ENCODE data around the gene CSF3R. TPM values are rescaled to one million over a fixed set of nuclear protein-coding genes. Genes with fewer than 3 reads are reported as not detected.

The CSF3R gene
- total and polyA plus RNA-seq, 2 of the 4 experiments (the other 2 are of a cell fraction) = not detected

GRCh38 chr1:36471830-36472641, 10.7 kb downstream of the CSF3R start:
- H3K14ac ChIP-seq (replicated peaks; ENCODE audit: low read depth, low read length) = no peak overlapping the region
- H3K27ac ChIP-seq (ENCODE audit: insufficient read depth, low read length) = no peak overlapping the region
- no peaks in the 10 kb centered on the region for H4K20me1 ChIP-seq (ENCODE audit: insufficient read depth, low read length)
- in situ Hi-C loops (cut with MboI; ENCODE audit: low sequenced_read_pairs) (loop anchor here (25.0 kb wide), 1 partner anchor 1540 kb away; the partner anchor contains the start of genes FHL3 and UTP11), dilution Hi-C loops (cut with HindIII; ENCODE audit: low sequenced_read_pairs, unreplicated experiment) (no loop called here), intact Hi-C loops (cut with micrococcal nuclease) (no loop called here)
- no peak overlapping the region for H2BK5ac ChIP-seq (ENCODE audit: low read depth, low read length, poor library complexity, severe bottlenecking)
- peak overlapping the region; percentile 22 for H2AK9ac ChIP-seq (replicated peaks; ENCODE audit: low read depth, low read length, poor library complexity)
- no peak overlapping the region for H3K56ac ChIP-seq (ENCODE audit: extremely low read depth, insufficient read depth, low read length)
- no peak overlapping the region for H3K9ac ChIP-seq (ENCODE audit: low read depth, low read length)
- no peak overlapping the region for H2AK5ac ChIP-seq (ENCODE audit: low read depth, low read length)
- H4K91ac ChIP-seq (ENCODE audit: insufficient read depth, low read depth, low read length) = no peak overlapping the region
- H3K23ac ChIP-seq (ENCODE audit: low read depth, low read length) = no peak overlapping the region
- H4K8ac ChIP-seq (ENCODE audit: low read depth in 2 of 2, low read length in 2 of 2) = no peak overlapping the region
- no peak overlapping the region for H3K4ac ChIP-seq (ENCODE audit: low read depth, low read length)
- H3K4me1 ChIP-seq (ENCODE audit: control insufficient read depth, insufficient read depth, low read length) = no peaks in the 10 kb centered on the region
- no peak for DNase-seq
- no peak overlapping the region for H3K4me2 ChIP-seq (ENCODE audit: low read depth, low read length)
- no peak for TF ChIP-seq CHD1 (IDR thresholded peaks at IDR 0.05; ENCODE audit: low read depth, low read length)
- no peak for TF ChIP-seq ELK1 (IDR thresholded peaks at IDR 0.05; ENCODE audit: borderline replicate concordance, low read depth, low read length)
- no peak for TF ChIP-seq CTCF (conservative IDR thresholded peaks at IDR 0.05; ENCODE audit: low read depth, low read length)
- no peaks in the 10 kb centered on the region for H3K9me3 ChIP-seq (ENCODE audit: control insufficient read depth, insufficient read depth, low read length)
- no peak overlapping the region for H4K5ac ChIP-seq (ENCODE audit: low read depth, low read length)
- H2BK20ac ChIP-seq (ENCODE audit: low read depth, low read length) = no peak overlapping the region
- ATAC-seq (ENCODE audit: low read depth) = no peak; the same call in 1 of the 2 replicates
- no TSS peak for BruUV-seq (replicated peaks)
- H2AFZ ChIP-seq (replicated peaks; ENCODE audit: low read length, poor library complexity) = no peak overlapping the region
- no peaks in the 10 kb centered on the region for H3K36me3 ChIP-seq (ENCODE audit: control insufficient read depth, insufficient read depth, low read length)
- H3K9me1 ChIP-seq (ENCODE audit: insufficient read depth, low read length) = no peaks in the 10 kb centered on the region
- no peak overlapping the region for H3K18ac ChIP-seq (ENCODE audit: low read depth, low read length)
- no peak overlapping the region for H3K4me3 ChIP-seq (ENCODE audit: insufficient read depth, low read depth, low read length)
- H2BK15ac ChIP-seq (ENCODE audit: low read depth, low read length) = no peak overlapping the region
- WGBS, 2 experiments (ENCODE audit: extremely low coverage in 2 of 2, insufficient read length in 1 of 2) = 41% methylated on average over 5 of the region's 22 CpGs; no CpG with 5 or more reads in 1 of the 2 experiments
- ChIA-PET CTCF (no interaction called here), POLR2A (ENCODE audit: unreplicated experiment) (no interaction called here)
- no peak overlapping the region for H2BK120ac ChIP-seq (ENCODE audit: low read depth, low read length)
- peaks cover 18% of the 10 kb centered on the region for H3K27me3 ChIP-seq (ENCODE audit: control insufficient read depth, insufficient read depth, low read length)
- H3K79me1 ChIP-seq (ENCODE audit: low read depth in 1 of 2, low read length in 2 of 2) = no peaks in the 10 kb centered on the region

All from IMR-90 (cell line).